H1 (cell line): ENCODE data around the gene ABHD2. TPM values are rescaled to one million over a fixed set of nuclear protein-coding genes. Genes with fewer than 3 reads are reported as not detected.

Experiments used
- CTCF ChIA-PET: fragments of 300-600 bp; sonication (Branson Sonifier 250); formaldehyde crosslinking; loops from one replicate; lab custom pipeline; 2021; ENCODE audit not compliant: partially characterized antibody; lab: Charles Lee
- POLR2A ChIA-PET: fragments of 300-600 bp; sonication (Branson Sonifier 250); formaldehyde crosslinking; loops from one replicate; lab custom pipeline; 2021; ENCODE audit warnings: inconsistent platforms; ENCODE audit not compliant: partially characterized antibody; lab: Charles Lee
- DNase-seq, 2 experiments: peaks; one replicate each; pipeline versions ENCODE4 v3.0.0 to v3.0.0-alpha.2; 2010 to 2022; ENCODE audit warnings: low spot score in 2 of 2, low read depth in 1 of 2, mixed read lengths in 1 of 2
- FAIRE-seq: peaks from 2 replicates; lab custom pipeline; 2011; peaks lifted over from hg19 to GRCh38; lab: Jason Lieb, UNC
- H2AFZ ChIP-seq: 2 replicates; pipeline ENCODE4 v1.8.1; 2012; ENCODE audit warnings: low read length, inconsistent platforms
- H2AK5ac ChIP-seq: 2 replicates; pipeline ENCODE4 v1.6.1; 2013; ENCODE audit warnings: low read depth, low read length
- H2BK120ac ChIP-seq: replicated peaks from 2 replicates; pipeline ENCODE3; 2013; ENCODE audit warnings: low read depth, low read length, inconsistent platforms
- H2BK12ac ChIP-seq: 2 replicates; pipeline ENCODE4 v1.6.1; 2013; ENCODE audit warnings: low read depth, low read length
- H2BK15ac ChIP-seq: 2 replicates; pipeline ENCODE4 v1.6.1; 2013; ENCODE audit warnings: low read length
- H2BK20ac ChIP-seq: 2 replicates; pipeline ENCODE4 v1.6.1; 2013; ENCODE audit warnings: low read length
- H2BK5ac ChIP-seq: 2 replicates; pipeline ENCODE4 v1.6.1; 2013; ENCODE audit warnings: low read depth, low read length
- H3K14ac ChIP-seq: 2 replicates; pipeline ENCODE4 v1.6.1; 2013; ENCODE audit warnings: inconsistent platforms; ENCODE audit not compliant: insufficient read length
- H3K18ac ChIP-seq: 2 replicates; pipeline ENCODE4 v1.6.1; 2013; ENCODE audit warnings: low read length; ENCODE audit errors: extremely low read depth
- H3K23ac ChIP-seq: 2 replicates; pipeline ENCODE4 v1.6.1; 2013; ENCODE audit warnings: inconsistent platforms; ENCODE audit not compliant: insufficient read length
- H3K23me2 ChIP-seq: 2 replicates; pipeline ENCODE4 v1.6.1; 2013; ENCODE audit warnings: low read depth, low read length
- H3K27ac ChIP-seq: 2 replicates; pipeline ENCODE4 v1.6.1; 2011; ENCODE audit warnings: low read depth, low read length, inconsistent platforms
- H3K27me3 ChIP-seq, 4 experiments: replicated peaks in 1 of 4; 1 replicate in 1 of 4; 2 replicates in 3 of 4; pipeline versions ENCODE4 v1.6.1 to v1.8.1; 2011 to 2013; ENCODE audit warnings: low read length in 3 of 4, mild to moderate bottlenecking in 3 of 4, inconsistent platforms in 2 of 4, mixed read lengths in 2 of 4, moderate library complexity in 1 of 4; ENCODE audit not compliant: control insufficient read depth in 3 of 4, insufficient read depth in 3 of 4; ENCODE audit errors: extremely low read depth in 1 of 4
- H3K36me3 ChIP-seq, 4 experiments: 2 replicates each; pipeline versions ENCODE4 v1.6.1 to v1.8.1; 2011 to 2013; ENCODE audit warnings: mild to moderate bottlenecking in 4 of 4, low read length in 3 of 4, moderate library complexity in 2 of 4, control low read depth in 1 of 4, inconsistent platforms in 1 of 4; ENCODE audit not compliant: insufficient read depth in 4 of 4, control insufficient read depth in 2 of 4
- H3K4ac ChIP-seq: replicated peaks from 2 replicates; pipeline ENCODE3; 2013; ENCODE audit warnings: low read length, low read depth, mixed read lengths, inconsistent platforms; ENCODE audit not compliant: insufficient read length
- H3K4me1 ChIP-seq, 4 experiments: replicated peaks in 1 of 4; 1 replicate in 1 of 4; 2 replicates in 3 of 4; pipeline versions ENCODE4 v1.6.1 to v1.8.1; 2011 to 2013; ENCODE audit warnings: low read length in 3 of 4, inconsistent platforms in 2 of 4, mixed read lengths in 1 of 4; ENCODE audit not compliant: insufficient read depth in 4 of 4, control insufficient read depth in 3 of 4
- H3K4me2 ChIP-seq, 2 experiments: 2 replicates each; pipeline versions ENCODE4 v1.6.1 to v1.8.1; 2011 to 2013; ENCODE audit warnings: low read depth in 2 of 2, low read length in 2 of 2, control low read depth in 1 of 2, inconsistent platforms in 1 of 2, mild to moderate bottlenecking in 1 of 2; ENCODE audit not compliant: insufficient read depth in 1 of 2
- H3K4me3 ChIP-seq, 4 experiments: fragments of 200-600, 300-600 bp in 1 of 4; sonication (generic), shearing (Covaris generic), sonication (Bioruptor Twin) in 1 of 4; 2 replicates each; pipeline versions ENCODE4 v1.5.1 to v1.8.1; 2011 to 2016; ENCODE audit warnings: low read length in 4 of 4, low read depth in 3 of 4, control low read depth in 2 of 4, inconsistent platforms in 2 of 4, mild to moderate bottlenecking in 2 of 4, mixed read lengths in 1 of 4, moderate library complexity in 1 of 4; ENCODE audit not compliant: insufficient read depth in 2 of 4; ENCODE audit errors: extremely low read depth in 1 of 4
- H3K56ac ChIP-seq: replicated peaks from 2 replicates; pipeline ENCODE3; 2013; ENCODE audit warnings: low read depth, mild to moderate bottlenecking, mixed read lengths, low read length, inconsistent platforms; ENCODE audit not compliant: insufficient read length
- H3K79me1 ChIP-seq: 2 replicates; pipeline ENCODE4 v1.6.1; 2013; ENCODE audit warnings: low read depth, low read length, control low read depth
- H3K79me2 ChIP-seq, 2 experiments: 2 replicates each; pipeline versions ENCODE4 v1.6.1 to v1.8.1; 2012 to 2013; ENCODE audit warnings: low read length in 2 of 2, mild to moderate bottlenecking in 2 of 2, inconsistent platforms in 1 of 2; ENCODE audit not compliant: insufficient read depth in 2 of 2, control insufficient read depth in 1 of 2
- H3K9ac ChIP-seq, 4 experiments: replicated peaks in 1 of 4; 1 replicate in 1 of 4; 2 replicates in 3 of 4; pipeline versions ENCODE4 v1.6.1 to v1.8.1; 2011 to 2013; ENCODE audit warnings: low read depth in 3 of 4, low read length in 3 of 4, control low read depth in 2 of 4, mild to moderate bottlenecking in 2 of 4, moderate library complexity in 2 of 4, inconsistent platforms in 1 of 4; ENCODE audit errors: extremely low read depth in 1 of 4
- H3K9me3 ChIP-seq, 2 experiments: 2 replicates each; pipeline versions ENCODE4 v1.6.1 to v1.8.1; 2012 to 2013; ENCODE audit warnings: mild to moderate bottlenecking in 2 of 2, moderate library complexity in 2 of 2, control low read depth in 1 of 2, inconsistent platforms in 1 of 2, low read depth in 1 of 2, low read length in 1 of 2, mixed read lengths in 1 of 2; ENCODE audit not compliant: insufficient read depth in 2 of 2
- H4K20me1 ChIP-seq, 2 experiments: replicated peaks in 1 of 2; 2 replicates each; pipeline versions ENCODE3 to v1.8.1; 2011 to 2013; ENCODE audit warnings: inconsistent platforms in 2 of 2, low read length in 2 of 2, mild to moderate bottlenecking in 1 of 2; ENCODE audit not compliant: insufficient read depth in 2 of 2, control insufficient read depth in 1 of 2
- H4K5ac ChIP-seq: 2 replicates; pipeline ENCODE4 v1.6.1; 2013; ENCODE audit warnings: low read length, low read depth, mixed read lengths, inconsistent platforms; ENCODE audit not compliant: insufficient read length
- H4K8ac ChIP-seq: 2 replicates; pipeline ENCODE4 v1.8.0; 2013; ENCODE audit warnings: mild to moderate bottlenecking, moderate library complexity, low read length, inconsistent platforms; ENCODE audit not compliant: insufficient read depth; ENCODE audit errors: extremely low read depth
- H4K91ac ChIP-seq: replicated peaks from 2 replicates; pipeline ENCODE3; 2013; ENCODE audit warnings: low read length, mixed read lengths, inconsistent platforms; ENCODE audit not compliant: insufficient read length
- CHD1 ChIP-seq: IDR thresholded peaks from 2 replicates; pipeline ENCODE4 v1.6.1; 2012; ENCODE audit warnings: low read depth, low read length, improper control_type of control experiment
- HDAC6 ChIP-seq: IDR thresholded peaks from one replicate; pipeline ENCODE4 v1.7.1; 2012; ENCODE audit warnings: low read depth, mild to moderate bottlenecking, inconsistent platforms, low read length, moderate library complexity
- NANOG ChIP-seq: IDR thresholded peaks from 2 replicates; pipeline ENCODE4 v1.6.1; 2011; ENCODE audit warnings: low read length, low read depth, mild to moderate bottlenecking, inconsistent platforms; ENCODE audit not compliant: insufficient read depth, poor library complexity, severe bottlenecking
- NRF1 ChIP-seq: IDR thresholded peaks from 2 replicates; pipeline ENCODE4 v1.6.1; 2011; ENCODE audit warnings: mild to moderate bottlenecking, low read depth, low read length, improper control_type of control experiment
- PHF8 ChIP-seq: fragments of 200-600 bp; sonication (generic); conservative IDR thresholded peaks from 2 replicates; pipeline ENCODE4 v1.7.1; 2012; ENCODE audit warnings: low read depth, mild to moderate bottlenecking, inconsistent platforms, low read length, moderate library complexity
- POU5F1 ChIP-seq: IDR thresholded peaks from 2 replicates; pipeline ENCODE4 v1.6.1; 2011; ENCODE audit warnings: low read depth, mild to moderate bottlenecking, low read length, moderate library complexity
- RFX5 ChIP-seq: IDR thresholded peaks from 2 replicates; pipeline ENCODE4 v1.6.1; 2011; ENCODE audit warnings: low read depth, low read length, improper control_type of control experiment, borderline replicate concordance
- RNF2 ChIP-seq: fragments of 200-900, 300-1000 bp; sonication (generic); IDR thresholded peaks from 2 replicates; pipeline ENCODE4 v1.7.1; 2016; ENCODE audit warnings: borderline replicate concordance, low read depth, mild to moderate bottlenecking, antibody characterized with exemption, low read length; ENCODE audit not compliant: poor library complexity, severe bottlenecking; ENCODE audit errors: missing control alignments
- SUZ12 ChIP-seq: fragments of 200-600 bp; sonication (generic); IDR thresholded peaks from 2 replicates; pipeline ENCODE4 v1.6.1; 2012; ENCODE audit warnings: mild to moderate bottlenecking, inconsistent platforms, low read length, moderate library complexity, mixed read lengths
- TBP ChIP-seq: IDR thresholded peaks from 2 replicates; pipeline ENCODE4 v1.6.1; 2011; ENCODE audit warnings: low read depth, low read length, improper control_type of control experiment
- WGBS, 2 experiments: shearing (Covaris generic) in 1 of 2; methylation state at CpG; one replicate each; pipeline versions ENCODE4 v1.1.6 to v1.1.7; 2013 to 2015; ENCODE audit warnings: low lambda C conversion rate in 2 of 2, mixed read lengths in 2 of 2, inconsistent platforms in 1 of 2, low coverage in 1 of 2, missing lambda C conversion rate in 1 of 2; ENCODE audit not compliant: insufficient replicate concordance in 2 of 2, insufficient coverage in 1 of 2, insufficient read length in 1 of 2; ENCODE audit errors: extremely low coverage in 1 of 2, missing lambda C conversion rate in 1 of 2; 5-methylcytosine and 5-hydroxymethylcytosine counted together
- polyA plus RNA-seq, 7 experiments: library from polyadenylated mRNA; depleted of rRNA in 3 of 7; stranded (reverse) in 5 of 7; unstranded in 2 of 7; fragments of >200 nt in 5 of 7; fragments of 200-250 nt in 2 of 7; gene quantifications; 1 replicate in 5 of 7; 2 replicates in 1 of 7; 4 replicates in 1 of 7; pipeline versions ENCODE4 v1.2.1 to v1.2.3, GENCODE V29; 2011 to 2013; ENCODE audit warnings: missing spikeins in 2 of 7, mixed read lengths in 2 of 7
- total RNA-seq: library from RNA; stranded (reverse); fragmentation: NEBNext Ultra II Directional; extraction: Animal tissue kit (Norgen Biotek cat#: 25700); gene quantifications from 2 replicates; pipeline ENCODE4 v1.2.1, GENCODE V29; 2021
- TF ChIP-seq, protein P1 (sequence below), 3 experiments: IDR thresholded peaks; 1 replicate in 2 of 3; 2 replicates in 1 of 3; pipeline versions ENCODE4 v1.5.1 to v1.6.1; 2011; ENCODE audit warnings: low read length in 3 of 3, mild to moderate bottlenecking in 3 of 3, inconsistent platforms in 2 of 3, low read depth in 1 of 3, moderate library complexity in 1 of 3; ENCODE audit not compliant: insufficient read depth in 1 of 3; ENCODE audit errors: control extremely low read depth in 1 of 3

The ABHD2 gene
- total and polyA plus RNA-seq, 2 of the 8 experiments (the other 6 are each of a cell fraction or from before 2014, with no cell fraction given): 9.1 to 23.7 TPM

DNA sequence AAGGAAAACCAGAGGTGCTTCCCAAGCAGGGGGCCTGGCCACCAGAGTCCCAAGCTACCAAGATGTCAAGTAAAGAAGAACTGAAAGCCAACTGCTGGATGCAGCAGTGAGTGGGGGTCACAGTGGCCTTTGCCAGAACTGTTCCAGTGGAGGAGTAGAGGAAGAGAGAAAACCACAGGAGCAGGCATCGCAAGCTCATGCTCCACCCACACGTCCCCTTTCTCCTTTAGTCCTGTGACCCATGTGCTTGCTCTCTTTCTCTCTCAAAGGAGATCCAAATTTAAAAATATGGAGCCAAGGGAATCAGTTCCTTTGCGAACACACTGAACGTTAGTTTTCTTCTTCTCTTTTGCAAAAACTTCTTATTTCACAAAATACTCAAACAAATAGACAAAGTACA is 12.4 kb upstream of the ABHD2 start:
- no peak overlapping the region for H2BK120ac ChIP-seq
- no peak for FAIRE-seq
- ChIA-PET POLR2A (interaction anchor here (1.5 kb wide), 1 partner anchor 11 kb away, joined by 6 read pairs; no protein-coding TSS in a partner anchor), CTCF (interaction anchor here (0.6 to 3.9 kb wide), 7 partner anchors 10 to 82 kb away, joined by 3 to 20 read pairs (median 3); no protein-coding TSS in a partner anchor)
- H3K18ac ChIP-seq: no peak overlapping the region
- no peak overlapping the region for H2AK5ac ChIP-seq
- no peak overlapping the region for H2BK20ac ChIP-seq
- WGBS, 2 experiments: 82% methylated on average over 4 of the region's 4 CpGs; no CpG with 5 or more reads in 1 of the 2 experiments
- no peak overlapping the region for H3K4ac ChIP-seq
- no peaks in the 10 kb centered on the region for H3K36me3 ChIP-seq
- H3K14ac ChIP-seq: no peak overlapping the region
- H3K27me3 ChIP-seq: no peaks in the 10 kb centered on the region
- H3K27ac ChIP-seq: no peak overlapping the region
- no peak overlapping the region for H4K8ac ChIP-seq
- H2BK12ac ChIP-seq: no peak overlapping the region
- no peak overlapping the region for H3K4me2 ChIP-seq
- no peak overlapping the region for H4K91ac ChIP-seq
- H3K4me1 ChIP-seq: peaks cover 0 to 3% (median 0%) of the 10 kb centered on the region in 4 experiments; a peak in 1 of 7 replicates
- H3K9me3 ChIP-seq: no peaks in the 10 kb centered on the region
- no peak for DNase-seq
- H3K56ac ChIP-seq: no peak overlapping the region
- H2BK15ac ChIP-seq: no peak overlapping the region
- no peak overlapping the region for H3K4me3 ChIP-seq
- H3K9ac ChIP-seq: no peak overlapping the region
- no peak overlapping the region for H4K5ac ChIP-seq
- H3K79me1 ChIP-seq: no peaks in the 10 kb centered on the region
- H2AFZ ChIP-seq: no peak overlapping the region
- H3K23ac ChIP-seq: no peak overlapping the region
- no peaks in the 10 kb centered on the region for H3K23me2 ChIP-seq
- no peaks in the 10 kb centered on the region for H4K20me1 ChIP-seq
- H3K79me2 ChIP-seq: no peaks in the 10 kb centered on the region
- no peak overlapping the region for H2BK5ac ChIP-seq
- no peak for TF ChIP-seq HDAC6
- TF ChIP-seq SUZ12: no peak
- no peak for TF ChIP-seq RNF2
- no peak for TF ChIP-seq NRF1
- TF ChIP-seq TBP: no peak
- TF ChIP-seq CHD1: no peak
- TF ChIP-seq NANOG: no peak
- TF ChIP-seq, protein P1, sequence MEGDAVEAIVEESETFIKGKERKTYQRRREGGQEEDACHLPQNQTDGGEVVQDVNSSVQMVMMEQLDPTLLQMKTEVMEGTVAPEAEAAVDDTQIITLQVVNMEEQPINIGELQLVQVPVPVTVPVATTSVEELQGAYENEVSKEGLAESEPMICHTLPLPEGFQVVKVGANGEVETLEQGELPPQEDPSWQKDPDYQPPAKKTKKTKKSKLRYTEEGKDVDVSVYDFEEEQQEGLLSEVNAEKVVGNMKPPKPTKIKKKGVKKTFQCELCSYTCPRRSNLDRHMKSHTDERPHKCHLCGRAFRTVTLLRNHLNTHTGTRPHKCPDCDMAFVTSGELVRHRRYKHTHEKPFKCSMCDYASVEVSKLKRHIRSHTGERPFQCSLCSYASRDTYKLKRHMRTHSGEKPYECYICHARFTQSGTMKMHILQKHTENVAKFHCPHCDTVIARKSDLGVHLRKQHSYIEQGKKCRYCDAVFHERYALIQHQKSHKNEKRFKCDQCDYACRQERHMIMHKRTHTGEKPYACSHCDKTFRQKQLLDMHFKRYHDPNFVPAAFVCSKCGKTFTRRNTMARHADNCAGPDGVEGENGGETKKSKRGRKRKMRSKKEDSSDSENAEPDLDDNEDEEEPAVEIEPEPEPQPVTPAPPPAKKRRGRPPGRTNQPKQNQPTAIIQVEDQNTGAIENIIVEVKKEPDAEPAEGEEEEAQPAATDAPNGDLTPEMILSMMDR (IDR thresholded peaks at IDR 0.05; ENCODE audit: control extremely low read depth in 1 of 3, insufficient read depth in 1 of 3, low read depth in 1 of 3, low read length in 3 of 3): no peak
- no peak for TF ChIP-seq PHF8
- TF ChIP-seq RFX5: no peak
- TF ChIP-seq POU5F1: no peak
